Rectal smooth muscle tissue (tissue), 1 donor: ENCODE data around the gene VPS37D.
"Not testable (repeated sequence)": the region's sequence is repeated elsewhere in the genome, so short reads cannot be mapped to it uniquely, and the experiment has no call there.

Source experiments
- H3K27ac ChIP-seq: one replicate; pipeline ENCODE4 v1.7.0; 2013; ENCODE audit warnings: low read depth, low read length, inconsistent platforms
- H3K27me3 ChIP-seq: one replicate; pipeline ENCODE4 v1.7.0; 2013; ENCODE audit warnings: low read length; ENCODE audit not compliant: control insufficient read depth, insufficient read depth
- H3K36me3 ChIP-seq: one replicate; pipeline ENCODE4 v1.7.0; 2013; ENCODE audit warnings: low read length; ENCODE audit not compliant: control insufficient read depth, insufficient read depth
- H3K4me1 ChIP-seq: one replicate; pipeline ENCODE4 v1.7.0; 2013; ENCODE audit warnings: low read length; ENCODE audit not compliant: control insufficient read depth, insufficient read depth
- H3K4me3 ChIP-seq: one replicate; pipeline ENCODE4 v1.7.0; 2013; ENCODE audit warnings: low read length
- H3K9ac ChIP-seq: one replicate; pipeline ENCODE4 v1.7.0; 2013; ENCODE audit warnings: low read length

Gene VPS37D

DNA sequence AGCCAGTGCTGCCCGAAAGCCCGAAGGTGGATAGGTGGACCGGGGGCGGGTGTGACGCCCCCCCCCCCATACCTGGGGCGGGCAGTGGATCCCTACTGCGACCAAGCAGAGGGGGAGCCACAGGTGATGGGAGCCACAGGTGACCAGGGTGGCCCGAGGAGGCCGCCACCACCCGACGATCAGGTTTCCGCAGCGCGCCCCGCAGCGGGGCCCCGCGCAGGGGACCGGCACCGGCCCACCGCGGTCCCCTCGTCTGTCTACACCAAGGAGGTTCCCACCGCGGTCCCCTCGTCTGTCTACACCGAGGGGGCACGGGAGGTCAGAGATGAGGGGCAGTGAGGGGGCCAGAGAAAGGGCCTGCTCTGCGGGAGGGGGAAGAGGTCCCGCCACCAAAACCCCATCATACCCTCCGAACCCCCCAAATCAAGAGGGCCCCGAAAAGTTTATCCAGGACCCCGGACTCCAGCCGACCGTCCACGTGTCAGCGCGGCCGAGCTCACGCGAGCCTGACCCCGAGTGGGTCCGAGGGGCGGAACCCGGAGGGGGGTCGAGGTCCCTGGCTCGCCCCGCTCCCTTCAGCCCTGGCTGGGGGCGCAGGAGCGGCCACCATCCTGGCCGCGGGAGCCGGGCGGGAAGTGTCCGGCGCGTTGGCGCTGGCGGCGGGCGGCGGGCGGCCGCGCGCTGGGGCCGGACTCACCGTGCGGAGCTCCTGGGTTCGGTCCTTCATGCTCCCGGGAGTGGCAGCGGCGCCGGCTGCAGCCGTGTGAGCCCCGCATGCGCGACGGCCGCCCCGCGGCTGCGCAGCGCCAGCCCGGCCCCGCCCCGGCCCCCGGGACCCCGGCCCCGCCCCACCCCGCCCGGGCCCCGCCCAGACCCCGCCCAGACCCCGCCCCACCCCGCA is 51.5 kb downstream of the VPS37D start, which contains the start of gene STX1A:
TSS of gene STX1A (minus strand) at position 765 of the 901 bp plus-strand sequence. CDS start at position 727, 38 bp downstream.
- no peaks in the 10 kb centered on the region for H3K36me3 ChIP-seq
- H3K27ac ChIP-seq = no peak within 1 kb of the TSS
- H3K9ac ChIP-seq = peak within 1 kb of the TSS; percentile 56
- peaks cover 37% of the 10 kb centered on the region for H3K4me1 ChIP-seq
- H3K4me3 ChIP-seq = peak within 1 kb of the TSS; percentile 80
- no peaks in the 10 kb centered on the region for H3K27me3 ChIP-seq

DNA sequence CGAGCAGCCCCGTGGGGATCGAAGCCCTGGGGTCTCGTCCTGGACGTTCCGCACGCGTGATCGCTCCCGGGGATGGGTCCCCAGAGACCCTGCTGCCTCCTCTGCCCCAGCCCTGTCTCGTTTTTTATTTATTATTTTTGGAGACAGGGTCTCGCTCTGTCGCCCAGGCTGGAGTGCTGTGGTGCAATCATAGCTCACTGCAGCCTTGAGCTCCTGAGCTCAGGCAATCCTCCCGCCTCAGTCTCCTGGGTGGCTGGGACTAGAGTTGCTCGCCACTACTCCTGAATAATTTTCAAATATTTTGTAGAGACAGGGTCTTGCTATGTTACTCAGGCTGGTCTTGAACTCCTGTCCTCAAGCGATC is 52.2 kb downstream of the VPS37D start:
- H3K4me1 ChIP-seq = peaks cover 37% of the 10 kb centered on the region
- no peaks in the 10 kb centered on the region for H3K27me3 ChIP-seq
- no peak overlapping the region for H3K27ac ChIP-seq
- peak overlapping the region; percentile 60 for H3K4me3 ChIP-seq
- H3K36me3 ChIP-seq = no peaks in the 10 kb centered on the region
- no peak overlapping the region for H3K9ac ChIP-seq

DNA sequence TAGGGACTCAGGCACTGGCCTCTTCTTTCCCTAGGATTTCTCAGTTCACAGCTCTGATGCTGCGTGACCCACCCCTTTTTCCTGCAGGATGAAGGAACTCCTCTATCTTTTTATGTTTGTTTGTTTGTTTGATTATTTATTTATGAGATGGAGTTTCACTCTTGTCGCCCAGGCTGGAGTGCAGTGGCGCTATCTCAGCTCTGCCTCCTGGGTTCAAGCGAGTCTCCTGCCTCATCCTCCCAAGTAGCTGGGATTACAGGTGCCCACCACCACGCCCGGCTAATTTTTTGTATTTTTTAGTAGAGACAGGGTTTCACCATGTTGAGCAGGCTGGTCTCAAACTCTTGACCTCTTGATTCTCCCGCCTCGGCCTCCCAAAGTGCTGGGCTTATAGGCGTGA is 52.8 kb downstream of the VPS37D start:
- H3K27me3 ChIP-seq, H3K27ac ChIP-seq, H3K36me3 ChIP-seq, H3K4me3 ChIP-seq, H3K9ac ChIP-seq: not testable (repeated sequence)
- H3K4me1 ChIP-seq = peaks cover 36% of the 10 kb centered on the region

DNA sequence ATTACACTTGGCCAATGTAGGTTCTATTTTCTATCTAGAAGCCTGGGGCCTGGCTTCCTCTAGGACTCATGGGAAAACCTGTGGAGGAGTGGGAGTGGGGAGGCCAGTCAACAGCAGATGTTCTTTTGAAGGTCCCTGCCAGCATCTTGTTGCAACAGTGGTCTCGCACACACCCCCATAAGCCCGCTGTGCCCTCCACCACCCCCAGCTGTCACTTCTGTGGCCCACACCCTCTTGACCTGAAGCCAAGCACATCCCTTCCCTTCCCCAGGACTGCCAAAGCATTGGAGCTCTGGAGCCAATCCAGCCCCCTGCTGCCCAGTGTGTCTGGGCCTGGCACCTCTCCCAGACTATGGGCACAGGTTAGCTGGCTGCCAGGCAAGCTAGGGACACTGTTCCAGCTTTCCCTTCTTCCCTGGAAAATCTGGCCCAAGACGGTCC is 53.8 kb downstream of the VPS37D start:
- peaks cover 26% of the 10 kb centered on the region for H3K4me1 ChIP-seq
- peak overlapping the region; percentile 61 for H3K27ac ChIP-seq

More for the DNA sequence above, 53.8 kb downstream of the VPS37D start:
- Histone ChIP-seq H3K9ac (no peak overlapping the region), H3K36me3 (no peaks in the 10 kb centered on the region), H3K27me3 (no peaks in the 10 kb centered on the region), H3K4me3 (no peak overlapping the region)
